Fibroblast of mammary gland (primary cell): ENCODE measurements around the gene FAM216B.

ENCODE experiments used
- DNase-seq: peaks from one replicate; pipeline ENCODE4 v3.0.0-alpha.2; 2010; ENCODE audit warnings: low read depth
- H3K4me3 ChIP-seq: 2 replicates; pipeline ENCODE4 v1.5.1; 2011; ENCODE audit warnings: low read depth, mild to moderate bottlenecking, low read length, moderate library complexity; ENCODE audit not compliant: control insufficient read depth
- CTCF ChIP-seq: conservative IDR thresholded peaks from 2 replicates; pipeline ENCODE4 v1.5.1; 2011; ENCODE audit warnings: low read depth, low read length, inconsistent platforms; ENCODE audit not compliant: control insufficient read depth, insufficient read depth

Gene FAM216B

GRCh38 chr13:42746866-42747265 is 34.5 kb upstream of the FAM216B start:
- DNase-seq: peak; percentile 86
- no peak overlapping the region for H3K4me3 ChIP-seq
- no peak for TF ChIP-seq CTCF

- no peak overlapping the region for H3K4me3 ChIP-seq
- DNase-seq: peak; percentile 99
- TF ChIP-seq CTCF: no peak
These were observed 33.9 kb upstream of the FAM216B start for GRCh38 chr13:42747399-42747873.

- no peak for DNase-seq
- no peak for TF ChIP-seq CTCF
- no peak overlapping the region for H3K4me3 ChIP-seq
These were observed 30.6 kb upstream of the FAM216B start for GRCh38 chr13:42750794-42751193.

- H3K4me3 ChIP-seq: no peak overlapping the region
- TF ChIP-seq CTCF: no peak
- DNase-seq: no peak
These were observed 29.7 kb upstream of the FAM216B start for GRCh38 chr13:42751693-42752092.

GRCh38 chr13:42752731-42753130 is 28.7 kb upstream of the FAM216B start:
- no peak overlapping the region for H3K4me3 ChIP-seq
- DNase-seq: no peak
- TF ChIP-seq CTCF: no peak

GRCh38 chr13:42753697-42754096 is 27.7 kb upstream of the FAM216B start:
- DNase-seq: peak; percentile 65
- no peak overlapping the region for H3K4me3 ChIP-seq
- TF ChIP-seq CTCF: no peak
